Measurements from ENCODE around the gene DLGAP1.

GRCh38 chr18:3610188-3610708 lies 844.9 kb downstream of the DLGAP1 start:
- TF ChIP-seq ZNF670 (tag by site-specific recombination; IDR thresholded peaks at IDR 0.05; ENCODE audit: low read depth) (no peak), ZNF747 (tag by site-specific recombination; IDR thresholded peaks at IDR 0.05) (no peak), ZNF274 (IDR thresholded peaks at IDR 0.05; ENCODE audit: low read length) (no peak), ZNF274 (tag by site-specific recombination; IDR thresholded peaks at IDR 0.05; ENCODE audit: borderline replicate concordance) (no peak), ZBTB1 (tag by site-specific recombination; IDR thresholded peaks at IDR 0.05) (no peak), CTCF (tag by site-specific recombination; IDR thresholded peaks at IDR 0.05) (no peak), SCRT2 (tag by site-specific recombination; IDR thresholded peaks at IDR 0.05) (no peak), KLF9 (tag by site-specific recombination; IDR thresholded peaks at IDR 0.05; ENCODE audit: low read depth) (no peak), ZNF19 (tag by site-specific recombination; IDR thresholded peaks at IDR 0.05; ENCODE audit: low read depth) (no peak), ZNF473 (tag by site-specific recombination; IDR thresholded peaks at IDR 0.05) (no peak), ZNF423 (tag by site-specific recombination; IDR thresholded peaks at IDR 0.05) (no peak), ZBTB21 (tag by site-specific recombination; IDR thresholded peaks at IDR 0.05) (no peak), ELK4 (IDR thresholded peaks at IDR 0.05; ENCODE audit: borderline replicate concordance, low read depth, low read length) (no peak), REST (tag by site-specific recombination; IDR thresholded peaks at IDR 0.05) (no peak)
